ENCODE data around the gene PIM3. TPM values are rescaled to one million over a fixed set of nuclear protein-coding genes. Genes with fewer than 3 reads are reported as not detected.
"Not testable (repeated sequence)": the region's sequence is repeated elsewhere in the genome, so short reads cannot be mapped to it uniquely, and the experiment has no call there.

Gene PIM3
- total RNA-seq, 2 experiments from 2014 or later: 146 to 158 TPM

- DNase-seq: peak; percentile 67
Measured at GRCh38 chr22:49979587-49980264, 19.2 kb downstream of the PIM3 start.

GRCh38 chr22:49981799-49982198 lies 21.2 kb downstream of the PIM3 start:
- DNase-seq; H3K27ac Mint-ChIP-seq; ATAC-seq; H3K4me3 Mint-ChIP-seq; H3K27me3 Mint-ChIP-seq; intact Hi-C loops (cut with micrococcal nuclease): not testable (repeated sequence)
- H3K9me3 Mint-ChIP-seq: peaks cover 44% of the 10 kb centered on the region
- ChIA-PET CTCF (interaction anchor here (1.2 to 3.8 kb wide), 5 partner anchors 9 to 51 kb away, joined by 3 to 16 read pairs (median 12); no protein-coding TSS in a partner anchor), POLR2A (interaction anchor here (1.1 to 1.9 kb wide), 2 partner anchors 19 to 37 kb away, joined by 3 to 4 read pairs; no protein-coding TSS in a partner anchor)
- H3K4me1 Mint-ChIP-seq (ENCODE audit: low read depth): peaks cover 27% of the 10 kb centered on the region
- peaks cover 39% of the 10 kb centered on the region for H3K36me3 Mint-ChIP-seq (ENCODE audit: low read depth)

More at GRCh38 chr22:49979587-49980264, 19.2 kb downstream of the PIM3 start:
- peak; percentile 7 for ATAC-seq
- peaks cover 31% of the 10 kb centered on the region for H3K9me3 Mint-ChIP-seq
- TF ChIP-seq CTCF (IDR thresholded peaks at IDR 0.05): peak; percentile 65
- intact Hi-C loops (cut with micrococcal nuclease): no loop called here
- peaks cover 5% of the 10 kb centered on the region for H3K27me3 Mint-ChIP-seq
- peaks cover 42% of the 10 kb centered on the region for H3K4me1 Mint-ChIP-seq (ENCODE audit: low read depth)
- H3K4me3 Mint-ChIP-seq: peak overlapping the region; percentile 7
- CTCF ChIA-PET: interaction anchor here (0.6 to 2.4 kb wide), 14 partner anchors 8 to 65 kb away, joined by 3 to 11 read pairs (median 4); no protein-coding TSS in a partner anchor
- POLR2A ChIA-PET: interaction anchor here (1.0 kb wide), 1 partner anchor 19 kb away, joined by 3 read pairs; the partner anchor contains the start of gene PIM3
- H3K27ac Mint-ChIP-seq: peak overlapping the region; percentile 72
- H3K36me3 Mint-ChIP-seq (ENCODE audit: low read depth): peaks cover 37% of the 10 kb centered on the region

GRCh38 chr22:49983148-49984042 lies 22.8 kb downstream of the PIM3 start:
- peaks cover 34% of the 10 kb centered on the region for H3K36me3 Mint-ChIP-seq (ENCODE audit: low read depth)
- intact Hi-C loops (cut with micrococcal nuclease): no loop called here

GRCh38 chr22:49986325-49986724 lies 25.8 kb downstream of the PIM3 start:
- H3K36me3 Mint-ChIP-seq (ENCODE audit: low read depth): peaks cover 23% of the 10 kb centered on the region
- H3K9me3 Mint-ChIP-seq: peaks cover 30% of the 10 kb centered on the region
- no peak for DNase-seq
- ChIA-PET POLR2A (no interaction called here), CTCF (interaction anchor here (1.1 to 1.5 kb wide), 2 partner anchors 44 to 55 kb away, joined by 3 to 4 read pairs; no protein-coding TSS in a partner anchor)
- ATAC-seq: no peak
- TF ChIP-seq CTCF (IDR thresholded peaks at IDR 0.05): no peak
- H3K4me3 Mint-ChIP-seq: no peak overlapping the region
- H3K27ac Mint-ChIP-seq: no peak overlapping the region
- H3K4me1 Mint-ChIP-seq (ENCODE audit: low read depth): peaks cover 8% of the 10 kb centered on the region
- H3K27me3 Mint-ChIP-seq: peaks cover 11% of the 10 kb centered on the region
- intact Hi-C loops (cut with micrococcal nuclease): no loop called here

More at GRCh38 chr22:49983148-49984042, 22.8 kb downstream of the PIM3 start:
- ATAC-seq: peak; percentile 45
- Mint-ChIP-seq H3K27me3 (peaks cover 9% of the 10 kb centered on the region), H3K4me3 (no peak overlapping the region), H3K27ac (no peak overlapping the region), H3K4me1 (ENCODE audit: low read depth) (peaks cover 21% of the 10 kb centered on the region), H3K9me3 (peaks cover 41% of the 10 kb centered on the region)
- ChIA-PET POLR2A (interaction anchor here (0.7 to 1.9 kb wide), 10 partner anchors 9 to 208 kb away, joined by 3 to 4 read pairs (median 4); no protein-coding TSS in a partner anchor), CTCF (interaction anchor here (0.6 to 3.8 kb wide), 11 partner anchors 10 to 165 kb away, joined by 3 to 16 read pairs (median 4); no protein-coding TSS in a partner anchor)
- TF ChIP-seq CTCF (IDR thresholded peaks at IDR 0.05): peak; percentile 49
- no peak for DNase-seq

- Mint-ChIP-seq H3K36me3 (ENCODE audit: low read depth) (peaks cover 17% of the 10 kb centered on the region), H3K9me3 (peaks cover 30% of the 10 kb centered on the region)
- intact Hi-C loops (cut with micrococcal nuclease): loop anchor here (5.0 kb wide), 1 partner anchor 42 kb away; no protein-coding TSS in a partner anchor
- H3K27me3 Mint-ChIP-seq; H3K4me1 Mint-ChIP-seq (ENCODE audit: low read depth); H3K27ac Mint-ChIP-seq; POLR2A ChIA-PET; H3K4me3 Mint-ChIP-seq; DNase-seq; ATAC-seq: not testable (repeated sequence)
- CTCF ChIA-PET: interaction anchor here (0.7 kb wide), 1 partner anchor 9 kb away, joined by 3 read pairs; no protein-coding TSS in a partner anchor
Measured at GRCh38 chr22:49989826-49990225, 29.3 kb downstream of the PIM3 start.
